SK-N-SH (cell line): ENCODE measurements around the gene C9orf50. TPM values are rescaled to one million over a fixed set of nuclear protein-coding genes. Genes with fewer than 3 reads are reported as not detected.

ENCODE experiments used
- CTCF ChIA-PET: fragments of 300-600, 350-600 bp; formaldehyde crosslinking; extraction: SDS; loops from one replicate; lab custom pipeline; 2021; lab: Yijun Ruan, JAX
- POLR2A ChIA-PET: fragments of 350-600 bp; sonication (Branson Sonifier 250); formaldehyde crosslinking; extraction: SDS; loops from one replicate; lab custom pipeline; 2020; ENCODE audit warnings: antibody characterized with exemption, inconsistent platforms; lab: Yijun Ruan, JAX
- DNase-seq: peaks from one replicate; pipeline ENCODE4 v3.0.0; 2012
- H2AFZ ChIP-seq: fragments of 200-600 bp; sonication (generic); 2 replicates; pipeline ENCODE4 v1.8.1; 2016; ENCODE audit warnings: antibody characterized with exemption, mild to moderate bottlenecking, low read depth
- H3F3A ChIP-seq: fragments of 200-600 bp; sonication (generic); replicated peaks from 2 replicates; pipeline ENCODE3; 2016; ENCODE audit warnings: antibody characterized with exemption, mild to moderate bottlenecking; ENCODE audit not compliant: insufficient read depth
- H3K27ac ChIP-seq, 2 experiments: fragments of 200-500 bp in 1 of 2; fragments of 200-600 bp in 1 of 2; sonication (Bioruptor generic) in 1 of 2; sonication (generic), shearing (Covaris generic) in 1 of 2; 2 replicates each; pipeline versions ENCODE4 v1.5.1 to v1.6.1; 2014 to 2016; ENCODE audit warnings: low read depth in 2 of 2, inconsistent platforms in 1 of 2, low read length in 1 of 2, mild to moderate bottlenecking in 1 of 2, mixed read lengths in 1 of 2
- H3K27me3 ChIP-seq: fragments of 200-600 bp; sonication (generic), shearing (Covaris generic); 2 replicates; pipeline ENCODE4 v1.6.1; 2016; ENCODE audit warnings: mixed run types; ENCODE audit not compliant: insufficient read depth
- H3K36me3 ChIP-seq, 2 experiments: fragments of 200-500 bp in 1 of 2; fragments of 200-600 bp in 1 of 2; sonication (Bioruptor generic) in 1 of 2; sonication (generic) in 1 of 2; replicated peaks in 1 of 2; 2 replicates each; pipeline versions ENCODE3 to v1.5.1; 2014 to 2016; ENCODE audit warnings: low read length in 1 of 2, mild to moderate bottlenecking in 1 of 2; ENCODE audit not compliant: insufficient read depth in 2 of 2, control insufficient read depth in 1 of 2
- H3K4me1 ChIP-seq, 2 experiments: fragments of 200-500 bp in 1 of 2; fragments of 200-600 bp in 1 of 2; sonication (Bioruptor generic) in 1 of 2; sonication (generic), shearing (Covaris generic) in 1 of 2; 2 replicates each; pipeline versions ENCODE4 v1.5.1 to v1.6.1; 2014 to 2016; ENCODE audit warnings: low read depth in 1 of 2, low read length in 1 of 2, mixed run types in 1 of 2; ENCODE audit not compliant: insufficient read depth in 2 of 2, control insufficient read depth in 1 of 2
- H3K4me2 ChIP-seq: fragments of 200-600 bp; sonication (generic), shearing (Covaris generic); 2 replicates; pipeline ENCODE4 v1.6.1; 2017; ENCODE audit warnings: mixed run types
- H3K4me3 ChIP-seq, 2 experiments: fragments of 200-500 bp in 1 of 2; fragments of 200-600 bp in 1 of 2; sonication (Bioruptor generic) in 1 of 2; sonication (generic), shearing (Covaris generic) in 1 of 2; 2 replicates each; pipeline versions ENCODE4 v1.5.1 to v1.8.1; 2014 to 2016; ENCODE audit warnings: low read depth in 2 of 2, inconsistent platforms in 1 of 2, low read length in 1 of 2, mild to moderate bottlenecking in 1 of 2, mixed read lengths in 1 of 2, moderate library complexity in 1 of 2
- H3K79me2 ChIP-seq: fragments of 200-600 bp; sonication (generic); 2 replicates; pipeline ENCODE4 v1.8.1; 2017; ENCODE audit warnings: mild to moderate bottlenecking; ENCODE audit not compliant: insufficient read depth
- H3K9ac ChIP-seq: fragments of 200-600 bp; sonication (generic); 2 replicates; pipeline ENCODE4 v1.6.1; 2017; ENCODE audit warnings: mixed run types
- H3K9me2 ChIP-seq: fragments of 200-600 bp; sonication (generic); 2 replicates; pipeline ENCODE4 v1.6.1; 2017; ENCODE audit warnings: mixed run types
- H3K9me3 ChIP-seq: fragments of 200-600 bp; sonication (generic); 2 replicates; pipeline ENCODE4 v1.6.1; 2017; ENCODE audit warnings: mixed run types, mild to moderate bottlenecking, moderate library complexity
- H4K20me1 ChIP-seq: fragments of 200-600 bp; sonication (generic); 2 replicates; pipeline ENCODE4 v1.6.1; 2017; ENCODE audit warnings: mild to moderate bottlenecking, mixed run types; ENCODE audit not compliant: insufficient read depth
- CHD2 ChIP-seq: fragments of 150-350 bp; IDR thresholded peaks from 2 replicates; pipeline ENCODE4 v1.6.1; 2018; ENCODE audit warnings: low read length; ENCODE audit not compliant: partially characterized antibody
- EZH2phosphoT487 ChIP-seq: fragments of 200-600 bp; sonication (generic); IDR thresholded peaks from 2 replicates; pipeline ENCODE4 v1.6.1; 2017; ENCODE audit warnings: low read depth, mixed run types, mild to moderate bottlenecking, antibody characterized with exemption, moderate library complexity, borderline replicate concordance
- FOXJ3 ChIP-seq: sonication (generic); formaldehyde crosslinking; IDR thresholded peaks from 2 replicates; pipeline ENCODE4 v1.5.1; 2020; ENCODE audit warnings: mild to moderate bottlenecking, missing genetic modification reagents
- FOXM1 ChIP-seq: IDR thresholded peaks from 2 replicates; pipeline ENCODE4 v1.4.0; 2012; ENCODE audit warnings: low read depth, mild to moderate bottlenecking
- IRF3 ChIP-seq: fragments of 150-350 bp; IDR thresholded peaks from 2 replicates; pipeline ENCODE4 v1.6.1; 2016; ENCODE audit warnings: mild to moderate bottlenecking, low read depth, low read length
- JUND ChIP-seq: IDR thresholded peaks from 2 replicates; pipeline ENCODE4 v1.4.0; 2012
- MAX ChIP-seq: IDR thresholded peaks from 2 replicates; pipeline ENCODE4 v1.4.0; 2012; ENCODE audit warnings: low read depth
- MXI1 ChIP-seq: IDR thresholded peaks from 2 replicates; pipeline ENCODE4 v1.6.1; 2012; ENCODE audit warnings: mild to moderate bottlenecking, low read depth, low read length, improper control_type of control experiment
- PBX3 ChIP-seq: IDR thresholded peaks from 2 replicates; pipeline ENCODE4; 2012
- RFX5 ChIP-seq: IDR thresholded peaks from 2 replicates; pipeline ENCODE4 v1.6.1; 2012; ENCODE audit warnings: mild to moderate bottlenecking, improper control_type of control experiment, low read length
- RXRA ChIP-seq: IDR thresholded peaks from 2 replicates; pipeline ENCODE4 v1.4.0; 2012; ENCODE audit warnings: low read depth, mild to moderate bottlenecking, borderline replicate concordance
- SIN3A ChIP-seq: IDR thresholded peaks from 2 replicates; pipeline ENCODE4 v1.6.1; 2012; ENCODE audit warnings: low read depth, mild to moderate bottlenecking, low read length, moderate library complexity, borderline replicate concordance
- TAF1 ChIP-seq: IDR thresholded peaks from 2 replicates; pipeline ENCODE4 v1.6.1; 2012; ENCODE audit warnings: low read depth, mild to moderate bottlenecking, low read length, moderate library complexity, borderline replicate concordance
- TCF12 ChIP-seq: IDR thresholded peaks from 2 replicates; pipeline ENCODE4 v1.4.0; 2012
- WGBS: methylation state at CpG from one replicate; pipeline ENCODE4 v1.1.6; 2017; ENCODE audit warnings: low lambda C conversion rate; 5-methylcytosine and 5-hydroxymethylcytosine counted together
- polyA plus RNA-seq, 3 experiments: library from polyadenylated mRNA; depleted of rRNA; stranded (reverse); fragments of >200 nt; gene quantifications; 2 replicates each; pipeline ENCODE4 v1.2.3, GENCODE V29; 2012

The C9orf50 gene
- polyA plus RNA-seq, 1 of the 3 experiments (the other 2 are of a cell fraction), result 0.30 TPM

GRCh38 chr9:129583308-129584038 is 37.4 kb downstream of the C9orf50 start (continued):
- TF ChIP-seq EZH2phosphoT487 (no peak), SIN3A (no peak)

- H3F3A ChIP-seq, result no peaks in the 10 kb centered on the region
- ChIA-PET POLR2A (no interaction called here), CTCF (interaction anchor here (5.1 kb wide), 1 partner anchor 13 kb away, joined by 22 read pairs; no protein-coding TSS in a partner anchor)
- H3K27me3 ChIP-seq, result no peaks in the 10 kb centered on the region
- no peaks in the 10 kb centered on the region for H3K9me2 ChIP-seq
- peaks cover 0 to 10% of the 10 kb centered on the region in 2 experiments; a peak in 1 of 4 replicates for H3K4me1 ChIP-seq
- no peaks in the 10 kb centered on the region for H4K20me1 ChIP-seq
- H3K79me2 ChIP-seq, result no peaks in the 10 kb centered on the region
- H3K4me2 ChIP-seq, result no peak overlapping the region
- TF ChIP-seq RFX5, result no peak
- TF ChIP-seq, all 33 proteins: peak for 0
- Histone ChIP-seq H3K4me3 (no peak overlapping the region), H3K9me3 (no peaks in the 10 kb centered on the region), H3K9ac (no peak overlapping the region), H3K27ac (no peak overlapping the region), H2AFZ (no peak overlapping the region), H3K36me3 (no peaks in the 10 kb centered on the region)
- no peak for DNase-seq
- WGBS, result 92% methylated on average over 2 of the region's 3 CpGs
Observed at GRCh38 chr9:129582855-129583254, 38.0 kb downstream of the C9orf50 start.

- Histone ChIP-seq H3K4me3 (no peak overlapping the region), H3F3A (no peaks in the 10 kb centered on the region), H3K27me3 (no peaks in the 10 kb centered on the region), H3K36me3 (no peaks in the 10 kb centered on the region), H3K27ac (no peak overlapping the region), H3K9ac (no peak overlapping the region), H3K79me2 (no peaks in the 10 kb centered on the region), H2AFZ (no peak overlapping the region), H3K9me2 (no peaks in the 10 kb centered on the region), H3K4me2 (no peak overlapping the region), H4K20me1 (no peaks in the 10 kb centered on the region), H3K4me1 (peaks cover 0 to 7% of the 10 kb centered on the region in 2 experiments; a peak in 1 of 4 replicates), H3K9me3 (no peaks in the 10 kb centered on the region)
- no peak for DNase-seq
- TF ChIP-seq JUND, result no peak
- no peak for TF ChIP-seq IRF3
- no peak for TF ChIP-seq MXI1
- no peak for TF ChIP-seq PBX3
- TF ChIP-seq TCF12, result no peak
- no peak for TF ChIP-seq MAX
- no peak for TF ChIP-seq FOXJ3 (CRISPR knock-in tag)
- TF ChIP-seq CHD2, result no peak
- no peak for TF ChIP-seq TAF1
- TF ChIP-seq RXRA, result no peak
- no peak for TF ChIP-seq FOXM1
- 72% methylated on average over 3 of the region's 4 CpGs for WGBS
- POLR2A ChIA-PET, result no interaction called here
- CTCF ChIA-PET, result interaction anchor here (0.8 to 5.1 kb wide), 4 partner anchors 11 to 439 kb away, joined by 3 to 22 read pairs (median 4); no protein-coding TSS in a partner anchor
Observed at GRCh38 chr9:129581505-129582189, 39.3 kb downstream of the C9orf50 start.
